Liver (tissue), 9 donors: ENCODE measurements around the gene CFAP99. TPM values are rescaled to one million over a fixed set of nuclear protein-coding genes. Genes with fewer than 3 reads are reported as not detected.

Experiments used
- DNase-seq: peaks from one replicate; pipeline ENCODE4 v3.0.0-alpha.2; 2017; ENCODE audit warnings: low spot score
- H3K27ac ChIP-seq, 2 donors: one replicate each; pipeline ENCODE4 v1.7.0; 2013; ENCODE audit warnings: inconsistent platforms in 2 of 2, low read length in 2 of 2, control low read depth in 1 of 2, low read depth in 1 of 2, mild to moderate bottlenecking in 1 of 2
- H3K27me3 ChIP-seq, 4 donors: one replicate each; pipeline versions ENCODE4 v1.6.1 to v1.7.0; 2013; ENCODE audit warnings: low read length in 3 of 4, inconsistent platforms in 1 of 4, mild to moderate bottlenecking in 1 of 4, moderate library complexity in 1 of 4; ENCODE audit not compliant: control insufficient read depth in 4 of 4, insufficient read depth in 4 of 4
- H3K36me3 ChIP-seq, 4 donors: one replicate each; pipeline versions ENCODE4 v1.6.1 to v1.7.0; 2013; ENCODE audit warnings: low read length in 3 of 4, mild to moderate bottlenecking in 3 of 4, low read depth in 1 of 4, moderate library complexity in 1 of 4; ENCODE audit not compliant: control insufficient read depth in 4 of 4, insufficient read depth in 3 of 4
- H3K4me1 ChIP-seq, 4 donors: one replicate each; pipeline versions ENCODE4 v1.6.1 to v1.7.0; 2013; ENCODE audit warnings: low read length in 3 of 4, mild to moderate bottlenecking in 3 of 4, moderate library complexity in 1 of 4; ENCODE audit not compliant: control insufficient read depth in 4 of 4, insufficient read depth in 4 of 4
- H3K4me3 ChIP-seq, 3 donors: one replicate each; pipeline versions ENCODE4 v1.6.1 to v1.7.0; 2013; ENCODE audit warnings: low read length in 3 of 3, control low read depth in 1 of 3, low read depth in 1 of 3, mild to moderate bottlenecking in 1 of 3
- H3K9ac ChIP-seq, 2 donors: one replicate each; pipeline ENCODE4 v1.7.0; 2013; ENCODE audit warnings: low read length in 2 of 2, mild to moderate bottlenecking in 2 of 2, moderate library complexity in 2 of 2, control low read depth in 1 of 2, low read depth in 1 of 2
- H3K9me3 ChIP-seq, 4 donors: one replicate each; pipeline versions ENCODE4 v1.6.1 to v1.7.0; 2013; ENCODE audit warnings: low read length in 3 of 4; ENCODE audit not compliant: control insufficient read depth in 4 of 4
- EGR1 ChIP-seq, 2 donors: IDR thresholded peaks; 2 replicates each; pipeline ENCODE4 v1.6.1; 2016 to 2018; ENCODE audit warnings: antibody characterized with exemption in 2 of 2, low read depth in 2 of 2
- FOXA1 ChIP-seq: IDR thresholded peaks from 2 replicates; pipeline ENCODE4 v1.6.1; 2016; ENCODE audit warnings: antibody characterized with exemption
- FOXA2 ChIP-seq: IDR thresholded peaks from 2 replicates; pipeline ENCODE4 v1.6.1; 2016; ENCODE audit warnings: antibody characterized with exemption
- GABPA ChIP-seq, 2 donors: IDR thresholded peaks in 1 of 2; conservative IDR thresholded peaks in 1 of 2; 2 replicates each; pipeline ENCODE4 v1.6.1; 2016; ENCODE audit warnings: antibody characterized with exemption in 2 of 2, mild to moderate bottlenecking in 1 of 2, moderate library complexity in 1 of 2
- HNF4A ChIP-seq, 2 donors: conservative IDR thresholded peaks; 2 replicates each; pipeline ENCODE4 v1.6.1; 2016; ENCODE audit warnings: antibody characterized with exemption in 2 of 2, mild to moderate bottlenecking in 2 of 2
- HNF4G ChIP-seq: IDR thresholded peaks from 2 replicates; pipeline ENCODE4 v1.6.1; 2016; ENCODE audit warnings: antibody characterized with exemption
- JUND ChIP-seq, 2 donors: IDR thresholded peaks; 2 replicates each; pipeline ENCODE4 v1.6.1; 2016; ENCODE audit warnings: antibody characterized with exemption in 2 of 2
- NR2F2 ChIP-seq: IDR thresholded peaks from 2 replicates; pipeline ENCODE4 v1.6.1; 2016; ENCODE audit warnings: antibody characterized with exemption
- RAD21 ChIP-seq, 2 donors: IDR thresholded peaks; 2 replicates each; pipeline ENCODE4 v1.6.1; 2016; ENCODE audit warnings: antibody characterized with exemption in 2 of 2, mild to moderate bottlenecking in 2 of 2
- RXRA ChIP-seq, 2 donors: IDR thresholded peaks; 2 replicates each; pipeline ENCODE4 v1.6.1; 2017 to 2018; ENCODE audit warnings: antibody characterized with exemption in 2 of 2, mild to moderate bottlenecking in 1 of 2
- SP1 ChIP-seq: IDR thresholded peaks from 2 replicates; pipeline ENCODE4 v1.6.1; 2018; ENCODE audit warnings: antibody characterized with exemption, mild to moderate bottlenecking
- TAF1 ChIP-seq: conservative IDR thresholded peaks from 2 replicates; pipeline ENCODE4 v1.6.1; 2016; ENCODE audit warnings: antibody characterized with exemption, mild to moderate bottlenecking
- YY1 ChIP-seq: IDR thresholded peaks from 2 replicates; pipeline ENCODE4 v1.6.1; 2016; ENCODE audit warnings: antibody characterized with exemption, mild to moderate bottlenecking
- WGBS: extraction: QIAGEN DNeasy Blood & Tissue Kit; methylation state at CpG from one replicate; pipeline ENCODE4 v1.1.7; 2013; 5-methylcytosine and 5-hydroxymethylcytosine counted together
- polyA plus RNA-seq, 2 donors: library from polyadenylated mRNA; stranded (reverse) in 1 of 2; unstranded in 1 of 2; fragments of 200-250 nt in 1 of 2; fragments of >200 nt in 1 of 2; fragmentation: Nextera tagmentation in 1 of 2; extraction: Ambion mirVana in 1 of 2; gene quantifications; one replicate each; pipeline versions ENCODE4 v1.2.1 to v1.2.3, GENCODE V29; 2013 to 2015
- total RNA-seq, 2 donors: library from RNA; depleted of rRNA; stranded (reverse); fragments of >200 nt; gene quantifications; one replicate each; pipeline ENCODE4 v1.2.3, GENCODE V29; 2014
- TF ChIP-seq, protein P1 (sequence below): IDR thresholded peaks from 2 replicates; pipeline ENCODE4 v1.6.1; 2016; ENCODE audit warnings: antibody characterized with exemption
- TF ChIP-seq, protein P2 (sequence below): IDR thresholded peaks from 2 replicates; pipeline ENCODE4 v1.6.1; 2016; ENCODE audit warnings: antibody characterized with exemption
- TF ChIP-seq, protein P3 (sequence below): IDR thresholded peaks from 2 replicates; pipeline ENCODE4 v1.6.1; 2016; ENCODE audit warnings: antibody characterized with exemption
- TF ChIP-seq, protein P4 (sequence below): IDR thresholded peaks from 2 replicates; pipeline ENCODE4 v1.6.1; 2016; ENCODE audit warnings: antibody characterized with exemption, mild to moderate bottlenecking
- TF ChIP-seq, protein P5 (sequence below): fragments of 150-350 bp; IDR thresholded peaks from 2 replicates; pipeline ENCODE4 v1.5.1; 2017; ENCODE audit warnings: improper control_type of control experiment, low read depth, low read length; ENCODE audit not compliant: missing input control
- donor health status: healthy.
- donor health status: healthy.
- donor health status: healthy.
- donor health status: healthy.
- donor health status: healthy.

Gene CFAP99
- total and polyA plus RNA-seq, 4 donors = 0.33 to 0.36 TPM; not detected in 2

DNA sequence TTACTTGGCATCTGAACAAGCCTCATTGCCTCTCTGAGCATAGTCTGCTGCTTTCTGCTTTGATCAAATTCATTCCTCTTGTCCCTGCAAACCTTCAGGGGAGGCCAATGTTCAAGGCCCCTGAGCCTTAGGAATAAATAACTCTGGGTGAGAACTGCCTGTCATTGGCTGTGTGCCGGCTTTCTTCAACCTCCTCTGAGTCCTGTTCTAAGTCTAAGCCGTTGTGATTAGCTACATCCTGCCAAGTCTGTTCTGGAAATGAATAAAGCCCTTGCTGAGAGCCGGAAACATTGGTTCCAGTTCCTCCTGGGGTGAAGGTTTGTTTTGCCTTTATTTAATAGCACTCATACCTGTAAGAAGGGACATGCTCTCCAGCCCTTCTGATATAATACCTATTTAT, 63.9 kb downstream of the CFAP99 start:
- Histone ChIP-seq H3K4me1 (peaks cover 20 to 60% (median 34%) of the 10 kb centered on the region in 4 donors), H3K27me3 (no peaks in the 10 kb centered on the region), H3K27ac (peak overlapping the region in 1 of 2 donors; percentile 21), H3K9me3 (no peaks in the 10 kb centered on the region), H3K9ac (no peak overlapping the region), H3K4me3 (no peak overlapping the region), H3K36me3 (peaks cover 0 to under 1% (median 0%) of the 10 kb centered on the region in 4 donors)
- TF ChIP-seq RXRA (IDR thresholded peaks at IDR 0.05) = no peak
- no peak for TF ChIP-seq JUND (IDR thresholded peaks at IDR 0.05)
- TF ChIP-seq, protein P1, sequence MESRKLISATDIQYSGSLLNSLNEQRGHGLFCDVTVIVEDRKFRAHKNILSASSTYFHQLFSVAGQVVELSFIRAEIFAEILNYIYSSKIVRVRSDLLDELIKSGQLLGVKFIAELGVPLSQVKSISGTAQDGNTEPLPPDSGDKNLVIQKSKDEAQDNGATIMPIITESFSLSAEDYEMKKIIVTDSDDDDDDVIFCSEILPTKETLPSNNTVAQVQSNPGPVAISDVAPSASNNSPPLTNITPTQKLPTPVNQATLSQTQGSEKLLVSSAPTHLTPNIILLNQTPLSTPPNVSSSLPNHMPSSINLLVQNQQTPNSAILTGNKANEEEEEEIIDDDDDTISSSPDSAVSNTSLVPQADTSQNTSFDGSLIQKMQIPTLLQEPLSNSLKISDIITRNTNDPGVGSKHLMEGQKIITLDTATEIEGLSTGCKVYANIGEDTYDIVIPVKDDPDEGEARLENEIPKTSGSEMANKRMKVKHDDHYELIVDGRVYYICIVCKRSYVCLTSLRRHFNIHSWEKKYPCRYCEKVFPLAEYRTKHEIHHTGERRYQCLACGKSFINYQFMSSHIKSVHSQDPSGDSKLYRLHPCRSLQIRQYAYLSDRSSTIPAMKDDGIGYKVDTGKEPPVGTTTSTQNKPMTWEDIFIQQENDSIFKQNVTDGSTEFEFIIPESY = no peak
- no peak for TF ChIP-seq GABPA (IDR thresholded peaks at IDR 0.05 in 1 of 2, conservative IDR thresholded peaks at IDR 0.05 in 1 of 2)
- no peak for TF ChIP-seq TAF1
- TF ChIP-seq FOXA1 = no peak
- no peak for TF ChIP-seq RAD21 (IDR thresholded peaks at IDR 0.05)
- TF ChIP-seq, protein P2, sequence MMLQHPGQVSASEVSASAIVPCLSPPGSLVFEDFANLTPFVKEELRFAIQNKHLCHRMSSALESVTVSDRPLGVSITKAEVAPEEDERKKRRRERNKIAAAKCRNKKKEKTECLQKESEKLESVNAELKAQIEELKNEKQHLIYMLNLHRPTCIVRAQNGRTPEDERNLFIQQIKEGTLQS = no peak
- TF ChIP-seq, protein P3, sequence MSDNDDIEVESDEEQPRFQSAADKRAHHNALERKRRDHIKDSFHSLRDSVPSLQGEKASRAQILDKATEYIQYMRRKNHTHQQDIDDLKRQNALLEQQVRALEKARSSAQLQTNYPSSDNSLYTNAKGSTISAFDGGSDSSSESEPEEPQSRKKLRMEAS = no peak
- peak; percentile 58 for TF ChIP-seq NR2F2
- TF ChIP-seq YY1 = no peak
- TF ChIP-seq HNF4G = no peak
- TF ChIP-seq, protein P4, sequence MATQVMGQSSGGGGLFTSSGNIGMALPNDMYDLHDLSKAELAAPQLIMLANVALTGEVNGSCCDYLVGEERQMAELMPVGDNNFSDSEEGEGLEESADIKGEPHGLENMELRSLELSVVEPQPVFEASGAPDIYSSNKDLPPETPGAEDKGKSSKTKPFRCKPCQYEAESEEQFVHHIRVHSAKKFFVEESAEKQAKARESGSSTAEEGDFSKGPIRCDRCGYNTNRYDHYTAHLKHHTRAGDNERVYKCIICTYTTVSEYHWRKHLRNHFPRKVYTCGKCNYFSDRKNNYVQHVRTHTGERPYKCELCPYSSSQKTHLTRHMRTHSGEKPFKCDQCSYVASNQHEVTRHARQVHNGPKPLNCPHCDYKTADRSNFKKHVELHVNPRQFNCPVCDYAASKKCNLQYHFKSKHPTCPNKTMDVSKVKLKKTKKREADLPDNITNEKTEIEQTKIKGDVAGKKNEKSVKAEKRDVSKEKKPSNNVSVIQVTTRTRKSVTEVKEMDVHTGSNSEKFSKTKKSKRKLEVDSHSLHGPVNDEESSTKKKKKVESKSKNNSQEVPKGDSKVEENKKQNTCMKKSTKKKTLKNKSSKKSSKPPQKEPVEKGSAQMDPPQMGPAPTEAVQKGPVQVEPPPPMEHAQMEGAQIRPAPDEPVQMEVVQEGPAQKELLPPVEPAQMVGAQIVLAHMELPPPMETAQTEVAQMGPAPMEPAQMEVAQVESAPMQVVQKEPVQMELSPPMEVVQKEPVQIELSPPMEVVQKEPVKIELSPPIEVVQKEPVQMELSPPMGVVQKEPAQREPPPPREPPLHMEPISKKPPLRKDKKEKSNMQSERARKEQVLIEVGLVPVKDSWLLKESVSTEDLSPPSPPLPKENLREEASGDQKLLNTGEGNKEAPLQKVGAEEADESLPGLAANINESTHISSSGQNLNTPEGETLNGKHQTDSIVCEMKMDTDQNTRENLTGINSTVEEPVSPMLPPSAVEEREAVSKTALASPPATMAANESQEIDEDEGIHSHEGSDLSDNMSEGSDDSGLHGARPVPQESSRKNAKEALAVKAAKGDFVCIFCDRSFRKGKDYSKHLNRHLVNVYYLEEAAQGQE = no peak
- peak in 1 of 2 donors; percentile 24 for TF ChIP-seq HNF4A (conservative IDR thresholded peaks at IDR 0.05)
- no peak for TF ChIP-seq EGR1 (IDR thresholded peaks at IDR 0.05; ENCODE audit: low read depth in 2 of 2)
- TF ChIP-seq SP1 = peak; percentile 18
- TF ChIP-seq FOXA2 = no peak
- TF ChIP-seq, protein P5, sequence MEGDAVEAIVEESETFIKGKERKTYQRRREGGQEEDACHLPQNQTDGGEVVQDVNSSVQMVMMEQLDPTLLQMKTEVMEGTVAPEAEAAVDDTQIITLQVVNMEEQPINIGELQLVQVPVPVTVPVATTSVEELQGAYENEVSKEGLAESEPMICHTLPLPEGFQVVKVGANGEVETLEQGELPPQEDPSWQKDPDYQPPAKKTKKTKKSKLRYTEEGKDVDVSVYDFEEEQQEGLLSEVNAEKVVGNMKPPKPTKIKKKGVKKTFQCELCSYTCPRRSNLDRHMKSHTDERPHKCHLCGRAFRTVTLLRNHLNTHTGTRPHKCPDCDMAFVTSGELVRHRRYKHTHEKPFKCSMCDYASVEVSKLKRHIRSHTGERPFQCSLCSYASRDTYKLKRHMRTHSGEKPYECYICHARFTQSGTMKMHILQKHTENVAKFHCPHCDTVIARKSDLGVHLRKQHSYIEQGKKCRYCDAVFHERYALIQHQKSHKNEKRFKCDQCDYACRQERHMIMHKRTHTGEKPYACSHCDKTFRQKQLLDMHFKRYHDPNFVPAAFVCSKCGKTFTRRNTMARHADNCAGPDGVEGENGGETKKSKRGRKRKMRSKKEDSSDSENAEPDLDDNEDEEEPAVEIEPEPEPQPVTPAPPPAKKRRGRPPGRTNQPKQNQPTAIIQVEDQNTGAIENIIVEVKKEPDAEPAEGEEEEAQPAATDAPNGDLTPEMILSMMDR = no peak
- WGBS = 22% methylated on average over 3 of the region's 3 CpGs
- DNase-seq = no peak
